Panc1 (cell line): ENCODE measurements around the gene CDRT4. TPM values are rescaled to one million over a fixed set of nuclear protein-coding genes. Genes with fewer than 3 reads are reported as not detected.

Source experiments
- ATAC-seq: fragments of 200-7000 bp; cut with Tn5 transposase; 2 replicates; pipeline ENCODE4 v1.9.1; 2020; ENCODE audit warnings: mild to moderate bottlenecking, moderate library complexity
- BruUV-seq: library from RNA; stranded (reverse); fragments of 400-500 nt; replicated peaks from 2 replicates; lab custom pipeline; 2021; lab: Mats Ljungman, UMichigan
- CTCF ChIA-PET: fragments of 300-600 bp; sonication (Branson Sonifier 250); formaldehyde crosslinking; loops from one replicate; lab custom pipeline; 2022; ENCODE audit warnings: antibody characterized with exemption; lab: Charles Lee
- POLR2A ChIA-PET: fragments of 300-600 bp; sonication (Branson Sonifier 250); formaldehyde crosslinking; loops from one replicate; lab custom pipeline; 2022; ENCODE audit warnings: antibody characterized with exemption; lab: Charles Lee
- DNase-seq: peaks from one replicate; pipeline ENCODE4 v3.0.0-alpha.2; 2010; ENCODE audit warnings: low read depth, low spot score
- H3K27ac ChIP-seq: 2 replicates; pipeline ENCODE4 v1.5.1; 2011; ENCODE audit warnings: mild to moderate bottlenecking, low read length, inconsistent platforms
- H3K27me3 ChIP-seq: fragments of 200-500 bp; sonication (Bioruptor generic); 2 replicates; pipeline ENCODE4 v1.6.0; 2014; ENCODE audit warnings: low read length, inconsistent platforms; ENCODE audit not compliant: control insufficient read depth, insufficient read depth
- H3K36me3 ChIP-seq: fragments of 200-500 bp; sonication (Bioruptor generic); 2 replicates; pipeline ENCODE4 v1.5.1; 2014; ENCODE audit warnings: inconsistent platforms, mild to moderate bottlenecking, low read length, moderate library complexity; ENCODE audit not compliant: control insufficient read depth, insufficient read depth
- H3K4me1 ChIP-seq: 2 replicates; pipeline ENCODE4 v1.5.1; 2011; ENCODE audit warnings: inconsistent platforms, mild to moderate bottlenecking, low read length, moderate library complexity; ENCODE audit not compliant: control insufficient read depth, insufficient read depth
- H3K4me3 ChIP-seq, 2 experiments: 2 replicates each; pipeline ENCODE4 v1.5.1; 2011 to 2012; ENCODE audit warnings: low read depth in 2 of 2, low read length in 2 of 2, mild to moderate bottlenecking in 2 of 2, inconsistent platforms in 1 of 2, moderate library complexity in 1 of 2
- H3K9me3 ChIP-seq: fragments of 200-500 bp; sonication (Bioruptor generic); 2 replicates; pipeline ENCODE4 v1.5.1; 2014; ENCODE audit warnings: low read depth, mild to moderate bottlenecking, inconsistent platforms, low read length, moderate library complexity; ENCODE audit not compliant: control insufficient read depth, insufficient read depth
- CTCF ChIP-seq: fragments of 450-650 bp; IDR thresholded peaks from 2 replicates; pipeline ENCODE4 v1.5.1; 2017; ENCODE audit warnings: mild to moderate bottlenecking
- POLR2AphosphoS5 ChIP-seq: IDR thresholded peaks from 2 replicates; pipeline ENCODE4 v1.6.1; 2012; ENCODE audit warnings: mild to moderate bottlenecking, low read depth, low read length, moderate library complexity
- REST ChIP-seq, 2 experiments: IDR thresholded peaks; 2 replicates each; pipeline ENCODE4 v1.6.1; 2011 to 2012; ENCODE audit warnings: low read depth in 2 of 2, control low read depth in 1 of 2, low read length in 1 of 2, mild to moderate bottlenecking in 1 of 2, moderate library complexity in 1 of 2; ENCODE audit not compliant: insufficient read depth in 1 of 2
- SIN3A ChIP-seq: IDR thresholded peaks from 2 replicates; pipeline ENCODE4 v1.6.1; 2012; ENCODE audit warnings: low read depth, mild to moderate bottlenecking, low read length, moderate library complexity, borderline replicate concordance; ENCODE audit not compliant: insufficient read depth
- TCF7L2 ChIP-seq: IDR thresholded peaks from 2 replicates; pipeline ENCODE4 v1.6.1; 2011; ENCODE audit warnings: mild to moderate bottlenecking, low read depth, low read length, inconsistent platforms
- in situ Hi-C: cut with HindIII; loops from 2 replicates; pipeline ENCODE4 v1.10.0; 2016; ENCODE audit warnings: low sequenced_read_pairs, low pct_unique_long_range_greater_than_20kb
- intact Hi-C: fragments of 100-400 bp; cut with micrococcal nuclease; formaldehyde crosslinking; loops from one replicate; pipeline ENCODE4 v1.10.0; 2022; ENCODE audit not compliant: unreplicated experiment
- total RNA-seq: library from RNA; stranded (reverse); gene quantifications from one replicate; pipeline ENCODE4 v1.2.1, GENCODE V29; 2021; ENCODE audit not compliant: unreplicated experiment

CDRT4 gene
- total RNA-seq, 1 experiment from 2014 or later = 2.8 TPM

- ChIA-PET CTCF (interaction anchor here (0.6 kb wide), 1 partner anchor 73 kb away, joined by 5 read pairs; no protein-coding TSS in a partner anchor), POLR2A (no interaction called here)
- ATAC-seq (no peak), DNase-seq (no peak)
- H3K36me3 ChIP-seq = no peaks in the 10 kb centered on the region
- no peaks in the 10 kb centered on the region for H3K27me3 ChIP-seq
- in situ Hi-C loops = no loop called here
- H3K4me1 ChIP-seq = no peaks in the 10 kb centered on the region
- no peak for TF ChIP-seq CTCF
- no peak for TF ChIP-seq SIN3A
- TF ChIP-seq POLR2AphosphoS5 = no peak
- no peak for TF ChIP-seq TCF7L2
- TF ChIP-seq REST (IDR thresholded peaks at IDR 0.05; ENCODE audit: insufficient read depth in 1 of 2, low read depth in 2 of 2, low read length in 1 of 2) = no peak
- no peak overlapping the region for H3K27ac ChIP-seq
- no TSS peak for BruUV-seq
- H3K4me3 ChIP-seq = no peak overlapping the region
- no peaks in the 10 kb centered on the region for H3K9me3 ChIP-seq
- intact Hi-C loops = no loop called here
Observed at GRCh38 chr17:15432807-15433611, 34.4 kb downstream of the CDRT4 start.

GRCh38 chr17:15431766-15432165 is 35.7 kb downstream of the CDRT4 start:
- no TSS peak for BruUV-seq
- no peaks in the 10 kb centered on the region for H3K36me3 ChIP-seq
- DNase-seq (no peak), ATAC-seq (no peak)
- POLR2A ChIA-PET = no interaction called here
- no peak overlapping the region for H3K27ac ChIP-seq
- TF ChIP-seq TCF7L2 = no peak
- no peak for TF ChIP-seq SIN3A
- TF ChIP-seq REST (IDR thresholded peaks at IDR 0.05; ENCODE audit: insufficient read depth in 1 of 2, low read depth in 2 of 2, low read length in 1 of 2) = no peak
- no peak for TF ChIP-seq CTCF
- no peak for TF ChIP-seq POLR2AphosphoS5
- no peaks in the 10 kb centered on the region for H3K4me1 ChIP-seq
- H3K27me3 ChIP-seq = no peaks in the 10 kb centered on the region
- CTCF ChIA-PET = no interaction called here
- H3K4me3 ChIP-seq = no peak overlapping the region
- intact Hi-C loops = no loop called here
- no peaks in the 10 kb centered on the region for H3K9me3 ChIP-seq
- in situ Hi-C loops = no loop called here
